Hematopoietic multipotent progenitor cell treated with erythropoietin and hydrocortisone succinate and interleukin-3 and kit ligand, for 8 days (in vitro differentiated cells): Measurements from ENCODE around the gene STX16.
"Not testable (repeated sequence)": the region's sequence is repeated elsewhere in the genome, so short reads cannot be mapped to it uniquely, and the experiment has no call there.

Source experiments
- DNase-seq: peaks from one replicate; pipeline ENCODE4 v3.0.0-alpha.2; 2015

The STX16 gene

GRCh38 chr20:58637466-58638213, 13.4 kb upstream of the STX16 start:
- no peak for DNase-seq

- no peak for DNase-seq
Measured at GRCh38 chr20:58638467-58639181, 12.5 kb upstream of the STX16 start.

- no peak for DNase-seq
Measured at GRCh38 chr20:58639182-58640146, 11.6 kb upstream of the STX16 start.

- DNase-seq: no peak
Measured at GRCh38 chr20:58640446-58640845, 10.6 kb upstream of the STX16 start.

GRCh38 chr20:58642441-58642840, 8.6 kb upstream of the STX16 start:
- DNase-seq: no peak

- not testable (repeated sequence) for DNase-seq
Measured at GRCh38 chr20:58642896-58643295, 8.2 kb upstream of the STX16 start.

- no peak for DNase-seq
Measured at GRCh38 chr20:58645412-58645968, 5.6 kb upstream of the STX16 start.

- no peak for DNase-seq
Measured at GRCh38 chr20:58646257-58646656, 4.8 kb upstream of the STX16 start.

GRCh38 chr20:58646703-58647102, 4.4 kb upstream of the STX16 start:
- DNase-seq: no peak

GRCh38 chr20:58647162-58647795, 3.8 kb upstream of the STX16 start:
- DNase-seq: peak; percentile 21

GRCh38 chr20:58647796-58648501, 3.1 kb upstream of the STX16 start:
- no peak for DNase-seq

- not testable (repeated sequence) for DNase-seq
Measured at GRCh38 chr20:58648502-58648825, 2.6 kb upstream of the STX16 start.

- DNase-seq: peak; percentile 19
Measured at GRCh38 chr20:58649288-58650180, 1.5 kb upstream of the STX16 start.

- peak; percentile 12 for DNase-seq
Measured at GRCh38 chr20:58650181-58650775, 805 bp upstream of the STX16 start.

GRCh38 chr20:58651559-58651945, 469 bp downstream of the STX16 start:
- DNase-seq: no peak

- DNase-seq: peak; percentile 73
Measured at GRCh38 chr20:58651946-58652605, 993 bp downstream of the STX16 start.

- DNase-seq: peak; percentile 10
Measured at GRCh38 chr20:58652606-58653294, 1.7 kb downstream of the STX16 start.

- no peak for DNase-seq
Measured at GRCh38 chr20:58654337-58654736, 3.3 kb downstream of the STX16 start.
